BJ (cell line): ENCODE measurements around the gene FAM47E. TPM values are rescaled to one million over a fixed set of nuclear protein-coding genes. Genes with fewer than 3 reads are reported as not detected.

Source experiments
- CTCF ChIA-PET: fragments of 350-600 bp; formaldehyde crosslinking; extraction: SDS; loops from one replicate; lab custom pipeline; 2021; ENCODE audit warnings: antibody characterized with exemption, inconsistent platforms; lab: Yijun Ruan, JAX
- POLR2A ChIA-PET: fragments of 300-600 bp; sonication (Branson Sonifier 250); formaldehyde crosslinking; extraction: SDS; loops from one replicate; lab custom pipeline; 2021; ENCODE audit warnings: antibody characterized with exemption; lab: Charles Lee
- DNase-seq: peaks from one replicate; pipeline ENCODE4 v3.0.0-alpha.2; 2011; ENCODE audit warnings: low read depth
- H3K27me3 ChIP-seq: 2 replicates; pipeline ENCODE4 v1.6.0; 2011; ENCODE audit warnings: low read length; ENCODE audit not compliant: control insufficient read depth, insufficient read depth
- H3K36me3 ChIP-seq: 2 replicates; pipeline ENCODE4 v1.5.1; 2011; ENCODE audit warnings: low read length; ENCODE audit not compliant: control insufficient read depth, insufficient read depth
- H3K4me3 ChIP-seq: 2 replicates; pipeline ENCODE4 v1.5.1; 2011; ENCODE audit warnings: low read depth, mild to moderate bottlenecking, control low read depth, low read length
- CTCF ChIP-seq: IDR thresholded peaks from 2 replicates; pipeline ENCODE4 v1.5.1; 2011; ENCODE audit warnings: low read depth, mild to moderate bottlenecking, control low read depth, inconsistent platforms, low read length, moderate library complexity; ENCODE audit not compliant: insufficient read depth
- polyA plus RNA-seq: library from polyadenylated mRNA; depleted of rRNA; stranded (reverse); fragments of >200 nt; gene quantifications from 2 replicates; pipeline ENCODE4 v1.2.3, GENCODE V29; 2011

Gene FAM47E
- polyA plus RNA-seq, 1 experiment, result 0.05 TPM

DNA sequence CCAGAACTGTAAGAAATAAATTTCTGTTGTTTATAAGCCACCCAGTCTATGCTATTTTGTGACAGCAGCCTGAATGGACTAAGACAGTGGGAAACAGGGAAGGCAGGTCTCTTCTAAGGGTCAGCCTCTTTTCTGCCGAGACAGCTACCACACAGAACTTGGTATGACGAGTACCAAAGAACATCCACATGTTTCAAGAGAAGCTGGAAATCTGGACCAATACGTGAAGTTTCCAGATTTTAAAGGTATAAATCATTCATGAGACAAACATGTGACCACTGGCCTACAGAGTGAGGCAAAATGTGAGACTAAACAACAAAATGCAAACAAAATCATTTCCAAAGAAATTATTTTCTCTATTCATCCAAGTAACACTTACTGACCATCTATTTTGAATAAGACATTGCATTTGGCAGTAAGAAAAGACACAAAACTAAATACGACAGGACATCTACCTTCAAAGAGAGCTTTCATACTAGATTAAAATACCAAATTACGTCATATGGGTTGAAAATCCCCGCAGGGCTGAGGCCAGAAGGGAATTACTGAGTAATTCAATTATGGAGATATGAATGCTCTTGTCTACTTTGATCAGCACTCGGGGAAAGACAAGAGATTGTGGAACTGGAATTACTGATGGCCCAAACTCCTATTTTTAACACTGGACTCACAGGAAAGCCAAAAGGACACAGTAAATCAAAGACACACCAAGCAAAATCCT is 45.1 kb upstream of the FAM47E start:
- POLR2A ChIA-PET, result no interaction called here
- DNase-seq, result no peak
- no peak overlapping the region for H3K4me3 ChIP-seq
- H3K36me3 ChIP-seq, result no peaks in the 10 kb centered on the region
- CTCF ChIA-PET, result interaction anchor here (5.1 kb wide), 1 partner anchor 27 kb away, joined by 21 read pairs; no protein-coding TSS in a partner anchor
- H3K27me3 ChIP-seq, result no peaks in the 10 kb centered on the region
- no peak for TF ChIP-seq CTCF

DNA sequence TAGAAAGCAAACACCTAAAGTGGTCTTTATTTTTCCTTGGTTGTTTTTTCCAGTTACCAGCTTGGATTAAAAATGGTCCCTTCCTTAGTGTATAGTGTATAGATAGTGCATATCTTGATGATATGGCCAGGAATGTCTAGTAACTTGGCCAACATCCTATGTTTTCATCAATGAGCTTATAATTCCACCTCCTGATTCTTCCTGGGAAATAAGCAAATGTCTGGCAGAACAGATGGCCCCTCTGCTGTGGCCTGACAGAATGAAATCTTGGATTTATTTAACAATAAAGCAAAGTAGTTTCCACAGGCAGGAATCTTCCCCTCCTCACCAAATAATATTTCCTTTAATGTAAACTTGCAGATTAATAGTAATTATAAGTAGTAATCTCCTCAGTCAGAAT is 44.0 kb upstream of the FAM47E start:
- no peak for TF ChIP-seq CTCF
- POLR2A ChIA-PET, result no interaction called here
- no peak overlapping the region for H3K4me3 ChIP-seq
- H3K36me3 ChIP-seq, result no peaks in the 10 kb centered on the region
- CTCF ChIA-PET, result interaction anchor here (5.1 kb wide), 1 partner anchor 28 kb away, joined by 21 read pairs; no protein-coding TSS in a partner anchor
- H3K27me3 ChIP-seq, result no peaks in the 10 kb centered on the region
- DNase-seq, result no peak

DNA sequence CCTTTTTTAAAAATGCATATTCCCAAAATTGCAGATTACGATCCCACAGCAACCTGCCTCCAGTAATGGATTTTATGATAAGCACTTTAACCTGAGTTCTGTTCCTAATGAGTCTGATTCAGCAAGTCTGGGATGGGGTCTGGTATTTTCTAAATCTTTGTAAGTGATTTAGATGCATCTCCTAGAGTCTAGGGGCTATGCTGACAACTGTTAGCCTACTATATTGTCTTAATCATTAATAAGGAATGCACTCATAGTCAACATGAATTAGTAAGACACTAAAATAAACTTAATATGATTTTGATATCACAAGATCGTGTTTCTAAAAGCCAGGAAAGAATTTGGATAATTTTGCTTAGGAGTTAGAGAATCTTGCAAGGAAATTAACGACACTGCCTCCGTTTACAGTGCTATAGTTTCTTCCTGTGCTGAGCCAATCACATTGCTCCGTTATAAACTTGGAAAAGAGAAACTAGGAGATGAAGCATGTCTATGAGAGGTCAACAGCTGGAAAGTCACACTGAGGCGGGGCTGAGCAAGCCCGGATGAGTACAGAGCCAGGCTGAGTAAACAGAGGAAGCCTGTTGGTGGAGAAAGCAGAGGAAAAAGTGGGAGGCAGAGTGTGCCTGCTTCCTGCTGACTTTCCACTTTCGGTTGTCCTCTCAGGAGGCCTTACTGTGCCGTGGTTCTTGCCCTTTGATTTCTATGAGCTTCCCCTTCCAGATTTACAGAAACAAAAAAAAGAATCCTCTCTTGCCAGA is 43.3 kb upstream of the FAM47E start:
- H3K27me3 ChIP-seq, result no peaks in the 10 kb centered on the region
- POLR2A ChIA-PET, result no interaction called here
- CTCF ChIA-PET, result interaction anchor here (1.0 to 5.1 kb wide), 3 partner anchors 11 to 62 kb away, joined by 3 to 21 read pairs (median 4); no protein-coding TSS in a partner anchor
- DNase-seq, result peak; percentile 71
- TF ChIP-seq CTCF, result no peak
- peak overlapping the region; percentile 21 for H3K4me3 ChIP-seq
- H3K36me3 ChIP-seq, result no peaks in the 10 kb centered on the region

DNA sequence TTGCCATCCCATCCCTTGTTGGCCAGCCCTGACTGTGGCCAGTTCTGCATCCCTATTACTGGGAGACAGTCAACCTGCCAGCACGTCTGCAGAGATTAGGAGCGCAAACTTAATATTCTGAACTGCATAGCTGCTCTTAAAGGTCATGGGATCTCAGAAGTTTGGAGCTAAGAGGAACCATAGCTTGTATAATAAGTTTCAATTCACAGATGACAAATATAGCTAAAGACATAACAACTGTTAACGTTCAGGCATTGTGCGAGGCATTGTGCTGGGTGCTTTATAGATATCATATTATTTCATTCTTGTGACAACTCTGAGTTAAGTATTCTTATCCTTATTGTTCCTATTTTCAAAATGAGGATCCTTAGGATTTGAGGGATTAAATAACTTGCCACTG is 41.6 kb upstream of the FAM47E start:
- Histone ChIP-seq H3K27me3 (no peaks in the 10 kb centered on the region), H3K36me3 (no peaks in the 10 kb centered on the region), H3K4me3 (no peak overlapping the region)
- ChIA-PET POLR2A (no interaction called here), CTCF (interaction anchor here (4.3 kb wide), 1 partner anchor 30 kb away, joined by 17 read pairs; no protein-coding TSS in a partner anchor)
- no peak for TF ChIP-seq CTCF
- no peak for DNase-seq

GRCh38 chr4:76210452-76210851 is 41.1 kb upstream of the FAM47E start:
- H3K4me3 ChIP-seq, result no peak overlapping the region
- no peak for TF ChIP-seq CTCF
- ChIA-PET CTCF (interaction anchor here (1.0 to 4.3 kb wide), 2 partner anchors 31 to 96 kb away, joined by 3 to 17 read pairs; partner anchors contain the start of gene STBD1), POLR2A (no interaction called here)
- no peak for DNase-seq
- H3K36me3 ChIP-seq, result no peaks in the 10 kb centered on the region
- no peaks in the 10 kb centered on the region for H3K27me3 ChIP-seq
